HG03025 (cell line): ENCODE data around the gene IGSF5.

Experiments used
- ATAC-seq: cut with Tn5 transposase; IDR thresholded peaks from one replicate; pipeline ENCODE4 v1.9.1; 2021; ENCODE audit warnings: mild to moderate bottlenecking, moderate library complexity; ENCODE audit not compliant: unreplicated experiment, low FRiP score

Gene IGSF5

DNA sequence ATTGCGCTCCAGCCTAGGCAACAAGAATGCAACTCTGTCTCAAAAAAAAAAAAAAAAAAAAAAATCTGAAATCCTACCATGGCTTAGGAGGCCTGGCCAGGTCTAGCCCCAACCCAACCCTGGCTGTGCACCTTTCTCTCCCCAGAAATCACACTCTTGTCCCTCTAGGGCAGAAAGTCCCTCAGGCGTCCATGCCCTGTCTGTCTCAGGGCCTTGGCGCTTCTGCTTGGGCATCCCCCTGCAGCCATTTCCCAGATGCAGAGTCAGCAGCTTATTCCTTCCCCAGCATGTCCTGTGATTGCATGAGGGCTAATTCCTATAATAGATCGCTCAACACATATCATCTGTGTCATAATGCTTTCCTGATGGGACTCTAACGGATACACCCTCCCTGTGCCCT, 65.0 kb downstream of the IGSF5 start:
- no peak for ATAC-seq

DNA sequence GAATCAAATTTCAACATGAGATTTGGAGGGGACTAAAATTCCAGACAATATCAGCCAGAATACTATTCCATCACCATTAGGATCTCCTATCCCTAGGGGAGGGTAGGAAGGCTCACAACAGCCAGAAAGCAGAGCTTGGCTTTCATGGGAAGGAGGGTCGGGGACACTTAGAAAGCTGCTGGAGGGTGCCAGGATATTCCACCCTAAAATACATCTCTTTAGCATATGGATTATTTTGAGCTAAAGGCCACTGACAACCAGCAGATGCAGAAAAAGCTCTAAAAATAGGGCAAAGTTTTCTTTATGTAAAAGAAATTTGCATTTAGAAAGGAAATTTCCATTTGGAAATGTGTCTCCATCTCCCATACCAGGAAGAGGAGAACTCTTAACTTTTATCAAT, 68.0 kb downstream of the IGSF5 start:
- ATAC-seq, result no peak

DNA sequence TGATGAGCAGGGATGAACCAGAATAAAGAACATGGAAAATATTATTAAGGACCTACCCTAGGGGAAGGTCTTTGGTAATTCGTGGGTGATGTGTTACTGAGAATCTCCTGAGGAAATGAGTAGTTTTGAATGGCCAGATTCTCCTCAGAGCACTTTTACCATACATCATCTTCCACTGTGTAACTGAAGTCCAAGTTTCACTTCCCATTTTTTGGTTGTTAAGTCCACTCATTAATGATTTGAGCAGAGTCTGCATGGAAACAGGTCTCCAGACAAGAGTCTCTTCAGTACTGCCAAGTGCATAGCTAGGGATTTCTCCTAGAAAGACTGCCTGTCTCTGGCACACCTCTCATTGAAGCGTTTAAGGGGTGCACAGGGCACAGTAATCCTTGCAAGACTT, 73.6 kb downstream of the IGSF5 start:
- no peak for ATAC-seq

- no peak for ATAC-seq
Observed at GRCh38 chr21:39822042-39822441, 77.1 kb downstream of the IGSF5 start.

DNA sequence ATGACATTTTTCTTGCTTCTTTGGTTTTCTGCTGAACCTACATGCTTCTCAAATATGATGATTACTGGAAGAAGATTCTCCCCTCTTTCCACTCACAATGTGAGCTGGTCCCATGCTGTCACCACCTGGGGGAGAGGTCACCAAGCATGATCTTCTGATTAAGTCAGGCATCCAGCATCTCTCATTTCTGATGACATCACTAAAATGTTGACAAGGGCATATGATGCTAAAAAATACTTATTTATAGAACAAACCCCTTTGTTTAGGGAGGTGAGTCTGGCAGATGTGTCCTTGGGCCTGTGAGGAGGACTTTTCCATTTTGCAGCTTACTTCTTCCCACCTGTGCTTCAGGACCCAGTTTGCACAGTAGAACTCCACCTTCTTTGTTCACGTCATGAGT, 80.3 kb downstream of the IGSF5 start:
- ATAC-seq, result no peak

DNA sequence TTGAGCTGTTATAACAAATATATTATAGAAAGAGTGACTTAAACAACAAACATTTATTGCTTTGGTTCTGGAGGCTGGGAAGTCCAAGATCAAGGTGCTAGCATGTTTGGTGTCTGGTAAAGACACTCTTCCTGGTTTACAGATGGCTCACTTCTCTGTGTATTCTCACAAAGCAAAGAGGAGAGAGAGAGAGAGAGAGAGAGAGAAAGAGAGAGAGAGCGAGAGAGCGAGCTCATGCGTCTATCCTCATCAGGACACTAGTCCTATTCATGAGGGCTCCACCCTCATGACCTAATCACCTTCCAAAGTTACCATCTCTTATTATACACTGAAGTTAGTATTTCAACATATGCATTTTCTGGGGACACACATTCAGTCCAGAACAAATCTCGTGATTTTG, 89.6 kb downstream of the IGSF5 start:
- no peak for ATAC-seq

DNA sequence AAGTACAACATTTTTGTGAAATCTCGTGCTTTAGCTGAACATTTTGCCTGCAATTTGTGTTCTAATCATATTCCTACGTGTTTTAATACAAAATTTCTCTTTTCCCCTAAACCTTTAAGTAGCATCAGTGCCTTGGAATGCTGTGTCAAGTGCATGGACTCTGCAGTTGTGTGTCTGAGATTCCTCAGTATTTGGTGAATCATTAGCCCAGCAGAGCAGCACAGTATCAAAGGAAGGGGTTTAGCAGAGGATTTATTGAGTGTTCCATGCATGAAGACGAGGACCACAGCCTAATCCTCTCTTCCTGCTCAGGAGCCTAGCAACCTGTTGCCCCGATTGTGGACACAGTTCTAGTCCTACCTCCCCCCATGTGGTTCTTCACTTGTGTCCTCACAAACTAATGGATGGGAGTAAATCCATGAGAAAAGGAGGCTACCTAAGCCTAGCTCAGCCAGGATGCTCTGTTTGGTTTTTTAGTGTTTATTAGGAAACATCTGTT, 92.9 kb downstream of the IGSF5 start:
- ATAC-seq, result no peak

- no peak for ATAC-seq
Observed at GRCh38 chr21:39840373-39841097, 95.6 kb downstream of the IGSF5 start.

GRCh38 chr21:39842741-39843459, 97.9 kb downstream of the IGSF5 start:
- no peak for ATAC-seq

GRCh38 chr21:39843483-39843882, 98.5 kb downstream of the IGSF5 start:
- no peak for ATAC-seq

DNA sequence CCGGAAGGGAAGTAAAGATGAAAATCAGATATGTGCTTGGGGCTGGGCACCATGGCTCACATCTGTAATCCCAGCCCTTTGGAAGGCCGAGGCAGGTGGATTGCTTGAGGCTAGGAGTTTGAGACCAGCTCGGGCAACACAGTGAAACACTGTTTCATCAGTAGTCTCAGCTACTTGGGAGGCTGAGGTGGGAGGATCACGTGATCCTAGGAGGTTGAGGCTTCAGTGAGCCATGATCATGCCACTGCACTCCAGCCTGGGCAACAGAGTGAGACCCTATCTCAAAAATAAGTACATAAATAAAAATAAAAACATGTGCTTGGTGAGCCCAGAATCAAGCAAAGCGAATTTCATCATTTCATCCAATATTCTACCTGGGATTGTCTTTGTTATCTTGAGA, 98.9 kb downstream of the IGSF5 start:
- no peak for ATAC-seq

DNA sequence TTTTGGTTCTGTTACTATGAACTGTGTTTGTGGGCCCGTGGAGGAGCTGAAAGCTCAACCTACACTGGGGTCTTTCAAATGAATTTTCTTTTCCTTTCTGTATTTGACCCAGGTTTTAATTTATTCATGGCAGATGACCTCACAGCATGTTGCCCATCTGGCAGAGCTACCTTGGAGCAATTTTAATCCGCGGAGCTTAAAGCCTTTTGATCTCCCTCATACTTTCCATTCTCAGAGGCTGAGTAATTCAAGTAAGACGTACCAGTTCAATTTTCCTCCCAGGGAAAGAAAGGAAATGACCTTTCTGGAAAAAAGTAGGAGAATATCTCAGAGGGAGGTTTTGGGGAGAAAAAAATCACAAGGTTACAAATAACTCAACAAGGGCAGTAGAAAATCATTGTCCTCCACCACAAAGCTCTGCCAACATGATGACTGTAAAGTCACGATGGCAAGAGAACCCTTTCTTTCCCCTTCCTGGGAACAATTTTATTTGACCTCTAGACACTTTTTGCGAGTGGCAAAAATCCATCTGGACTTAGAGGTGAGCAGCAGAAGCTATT, 100.7 kb downstream of the IGSF5 start:
- ATAC-seq, result no peak

GRCh38 chr21:39847877-39848276, 102.9 kb downstream of the IGSF5 start:
- no peak for ATAC-seq

DNA sequence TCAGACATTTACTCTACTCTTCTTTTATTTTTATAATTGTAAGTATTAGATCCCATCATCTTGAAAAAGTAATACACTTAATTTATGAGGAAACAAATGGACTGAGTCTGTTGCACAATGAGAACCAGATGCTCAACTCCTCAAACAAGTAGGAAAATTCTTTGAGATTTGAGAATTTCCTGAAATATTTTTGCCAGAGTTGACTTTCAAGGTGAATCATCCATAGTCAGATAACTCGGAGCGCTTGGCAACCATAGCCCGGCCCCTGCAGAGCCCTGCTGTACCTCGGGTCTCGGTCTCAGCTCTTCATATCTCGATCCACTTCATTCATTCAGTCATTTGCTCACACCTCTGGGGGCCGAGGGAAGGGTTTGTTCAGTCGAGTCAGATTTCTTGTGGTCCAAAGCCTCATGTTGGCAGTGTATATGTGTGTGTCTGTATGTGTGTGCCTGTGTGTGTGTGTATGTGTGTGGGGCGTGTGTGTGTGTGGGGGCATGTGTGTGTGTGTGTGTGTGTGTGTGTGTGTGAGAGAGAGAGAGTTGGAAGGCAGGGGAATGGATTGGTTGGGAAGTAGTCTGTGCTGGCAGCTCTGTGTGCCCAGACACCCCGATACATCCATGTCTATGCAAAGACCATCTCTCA, 104.2 kb downstream of the IGSF5 start:
- ATAC-seq, result no peak

DNA sequence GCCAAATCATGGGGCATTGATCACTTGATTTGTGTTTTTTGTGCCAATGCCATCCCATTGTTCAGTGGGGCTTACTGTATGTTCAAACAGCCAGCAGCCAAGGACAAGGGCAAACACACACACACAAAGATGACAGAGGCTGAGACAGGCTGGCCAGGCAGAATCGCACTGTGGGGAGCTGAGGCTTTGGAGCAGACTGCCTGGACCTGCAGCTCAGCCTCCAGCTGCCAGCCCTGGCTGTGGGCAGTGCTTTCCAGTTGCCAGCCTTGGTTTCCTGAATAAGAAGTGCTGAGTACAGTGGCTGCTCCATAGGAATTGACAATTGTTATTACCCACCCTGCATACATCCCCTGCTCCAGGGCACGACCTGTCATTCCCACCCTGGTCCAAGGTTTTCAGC, 105.3 kb downstream of the IGSF5 start:
- ATAC-seq, result no peak

DNA sequence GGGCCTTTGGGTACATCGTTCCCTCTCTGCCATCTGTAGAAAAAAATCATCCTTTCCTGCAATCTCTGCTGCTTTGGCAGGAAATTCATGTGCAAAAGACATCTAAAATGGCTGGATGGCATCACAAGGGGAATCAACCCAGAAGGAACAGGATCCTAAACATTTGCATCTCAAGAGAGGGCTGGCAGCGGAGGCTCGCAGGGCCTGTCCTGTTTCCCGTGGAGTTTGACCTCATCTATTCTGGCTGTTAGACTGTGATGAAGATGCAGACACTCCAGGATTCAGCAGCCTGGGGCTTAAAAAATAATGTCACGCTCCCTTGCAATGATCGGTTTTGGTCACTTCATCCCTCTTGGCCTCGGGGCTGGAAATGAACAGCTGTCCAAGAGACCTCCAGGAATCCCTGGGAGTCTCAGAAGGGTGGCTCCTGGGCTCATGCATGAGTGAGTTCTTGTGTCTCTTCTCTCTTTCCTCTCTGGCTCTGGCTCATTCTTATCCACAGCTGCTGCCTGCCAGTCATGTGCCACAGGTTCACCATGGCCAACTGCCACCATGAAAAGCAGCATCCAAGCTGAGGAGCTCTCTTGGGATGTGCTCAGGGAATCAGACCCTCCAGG, 106.1 kb downstream of the IGSF5 start:
- ATAC-seq, result no peak
